ENCODE data around the gene PLD4.
"Not testable (repeated sequence)": the region's sequence is repeated elsewhere in the genome, so short reads cannot be mapped to it uniquely, and the experiment has no call there.

PLD4 gene

GRCh38 chr14:104900639-104901512 is 23.8 kb upstream of the PLD4 start:
- DNase-seq: no peak

- DNase-seq: no peak
Measured at GRCh38 chr14:104903990-104904389, 20.7 kb upstream of the PLD4 start.

- not testable (repeated sequence) for DNase-seq
Measured at GRCh38 chr14:104904650-104905578, 19.8 kb upstream of the PLD4 start.

GRCh38 chr14:104905579-104905933 is 19.1 kb upstream of the PLD4 start:
- DNase-seq: not testable (repeated sequence)

GRCh38 chr14:104908303-104908702 is 16.4 kb upstream of the PLD4 start:
- DNase-seq: no peak

GRCh38 chr14:104912053-104912452 is 12.6 kb upstream of the PLD4 start:
- no peak for DNase-seq

GRCh38 chr14:104913435-104913834 is 11.2 kb upstream of the PLD4 start:
- DNase-seq: no peak

- no peak for DNase-seq
Measured at GRCh38 chr14:104917116-104917515, 7.6 kb upstream of the PLD4 start.

GRCh38 chr14:104917993-104918392 is 6.7 kb upstream of the PLD4 start:
- no peak for DNase-seq

- not testable (repeated sequence) for DNase-seq
Measured at GRCh38 chr14:104919152-104919992, 5.3 kb upstream of the PLD4 start.

- DNase-seq: no peak
Measured at GRCh38 chr14:104919993-104920315, 4.7 kb upstream of the PLD4 start.

GRCh38 chr14:104923640-104924420 is 849 bp upstream of the PLD4 start:
- DNase-seq: no peak

- DNase-seq: no peak
Measured at GRCh38 chr14:104925214-104925854, 655 bp downstream of the PLD4 start.

GRCh38 chr14:104925855-104926609 is 1.4 kb downstream of the PLD4 start:
- DNase-seq: no peak

- DNase-seq: no peak
Measured at GRCh38 chr14:104926619-104927431, 2.1 kb downstream of the PLD4 start.

- no peak for DNase-seq
Measured at GRCh38 chr14:104927432-104927816, 2.7 kb downstream of the PLD4 start.

- DNase-seq: no peak
Measured at GRCh38 chr14:104927901-104928300, 3.2 kb downstream of the PLD4 start.

GRCh38 chr14:104928391-104929133 is 3.9 kb downstream of the PLD4 start:
- no peak for DNase-seq

Measured in T-helper 1 cell (primary cell).